Stimulated activated naive CD8-positive, alpha-beta T cell treated with anti-CD3 and anti-CD28 coated beads, Interleukin-15, Interleukin-2, amounts not matched to agents 100 U/mL and 50 U/mL, for 24 hours (primary cell): ENCODE measurements around the gene ZNF302.
"Not testable (repeated sequence)": the region's sequence is repeated elsewhere in the genome, so short reads cannot be mapped to it uniquely, and the experiment has no call there.

Source experiments
- ATAC-seq: fragments of 150-1000 bp; cut with Tn5 transposase; one replicate; pipeline ENCODE4 v1.10.0; 2021
- DNase-seq: peaks from one replicate; pipeline ENCODE4 v3.0.0; 2021

Gene ZNF302

DNA sequence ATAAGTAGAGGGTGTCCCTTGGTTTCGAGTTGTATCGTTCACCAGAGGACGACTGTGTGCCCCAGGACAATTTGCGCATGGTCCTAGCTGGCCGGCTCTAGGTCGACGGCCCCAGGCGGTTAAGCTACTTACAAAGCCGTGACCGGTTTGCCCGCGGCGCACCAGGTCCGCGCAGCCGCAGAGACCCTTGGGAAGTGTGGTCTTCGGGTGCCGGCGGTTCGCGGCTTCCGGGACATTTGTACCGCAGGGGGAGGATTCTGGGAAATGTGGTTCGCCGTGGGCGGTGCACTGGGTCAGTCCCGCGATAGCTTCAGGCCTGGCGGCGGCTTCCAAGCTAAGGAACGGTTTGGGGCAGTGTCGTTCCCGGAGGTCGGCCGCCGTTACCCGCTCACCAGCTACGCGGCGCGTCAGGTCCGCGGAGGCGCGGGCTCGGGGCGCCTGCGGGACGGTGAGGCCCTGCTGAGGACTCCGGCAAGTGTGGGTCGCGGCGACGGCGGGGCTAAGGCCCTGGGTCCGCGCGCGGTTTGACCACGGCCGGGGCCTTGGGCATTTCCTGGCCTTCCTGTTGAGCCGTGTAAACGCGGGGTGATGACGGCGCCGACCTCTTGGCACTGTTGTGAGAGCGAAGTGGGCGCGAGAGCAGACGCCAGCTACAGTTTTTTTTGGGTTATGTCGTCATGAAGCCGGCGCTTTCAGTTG lies at the start of gene ZNF302:
Gene ZNF302 (plus strand): TSS at position 293 of the 699 bp plus-strand sequence. CDS start 1,127 bp downstream, outside the sequence.
- ATAC-seq, result peak; percentile 86
- peak; percentile 95 for DNase-seq

DNA sequence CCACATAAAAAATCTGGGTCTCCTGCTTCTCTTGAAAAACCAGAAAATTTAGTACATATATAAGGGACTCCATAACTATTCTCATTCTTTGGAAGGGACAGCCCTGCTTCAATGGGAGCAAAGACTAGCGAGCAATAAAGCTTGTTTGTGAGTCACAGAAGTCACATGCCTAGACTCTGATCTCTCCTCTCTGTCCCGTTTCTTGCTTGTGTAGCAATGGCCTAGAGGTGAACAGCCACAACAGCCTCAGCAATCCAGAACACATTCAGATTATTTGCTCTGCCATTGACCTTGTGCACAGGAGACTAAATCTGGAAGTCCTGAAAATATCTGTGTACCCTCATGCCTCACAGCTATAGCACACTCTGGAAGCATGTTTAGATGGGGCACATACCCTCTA lies 43.7 kb upstream of the ZNF302 start:
- no peak for ATAC-seq
- DNase-seq, result no peak

DNA sequence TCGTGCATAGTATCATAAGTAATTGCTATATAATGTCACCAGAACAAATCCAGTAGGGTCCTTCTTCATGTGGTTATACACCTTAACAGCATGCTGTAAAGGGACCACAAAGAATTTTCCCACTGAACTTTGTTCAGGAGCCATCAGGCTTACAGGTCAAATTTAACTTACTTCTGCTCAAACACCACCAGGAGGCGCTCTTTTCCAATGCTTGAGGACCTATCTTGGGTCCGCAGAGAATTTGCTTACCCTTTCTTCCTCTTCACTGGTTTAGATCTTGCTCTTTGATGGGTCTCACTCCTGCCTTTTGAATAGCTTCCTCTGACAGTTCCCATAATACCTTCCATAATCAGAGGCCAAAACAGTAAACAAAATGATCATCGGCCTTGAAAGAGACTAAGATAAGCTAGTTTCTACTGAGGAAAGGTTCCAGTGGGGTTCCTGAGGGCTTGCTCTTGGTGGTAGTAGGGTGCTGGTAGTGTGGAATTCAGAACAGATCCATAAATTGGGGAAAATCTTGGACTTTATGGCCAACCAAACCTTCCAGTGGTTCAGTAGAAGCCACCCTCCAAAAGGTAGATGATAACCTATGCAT lies 37.9 kb upstream of the ZNF302 start:
- peak; percentile 60 for DNase-seq
- ATAC-seq, result peak; percentile 49

DNA sequence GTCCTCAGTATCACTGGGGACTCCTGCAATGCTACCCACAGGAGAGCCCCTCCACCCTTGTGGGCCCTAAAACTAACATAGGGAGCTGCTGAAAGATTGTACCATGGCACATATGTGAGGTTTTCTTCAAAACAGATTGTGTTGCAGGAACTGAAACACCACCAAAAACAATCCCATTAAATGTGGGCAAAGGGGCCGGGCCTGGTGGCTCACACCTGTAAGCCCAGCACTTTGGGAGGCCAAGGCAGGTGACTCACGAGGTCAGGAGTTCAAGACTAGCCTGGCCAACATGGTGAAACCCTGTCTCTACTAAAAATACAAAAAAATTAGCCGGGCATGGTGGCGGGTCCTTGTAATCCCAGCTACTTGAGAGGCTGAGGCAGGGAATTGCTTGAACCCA lies 35.2 kb upstream of the ZNF302 start:
- no peak for ATAC-seq
- DNase-seq, result no peak

DNA sequence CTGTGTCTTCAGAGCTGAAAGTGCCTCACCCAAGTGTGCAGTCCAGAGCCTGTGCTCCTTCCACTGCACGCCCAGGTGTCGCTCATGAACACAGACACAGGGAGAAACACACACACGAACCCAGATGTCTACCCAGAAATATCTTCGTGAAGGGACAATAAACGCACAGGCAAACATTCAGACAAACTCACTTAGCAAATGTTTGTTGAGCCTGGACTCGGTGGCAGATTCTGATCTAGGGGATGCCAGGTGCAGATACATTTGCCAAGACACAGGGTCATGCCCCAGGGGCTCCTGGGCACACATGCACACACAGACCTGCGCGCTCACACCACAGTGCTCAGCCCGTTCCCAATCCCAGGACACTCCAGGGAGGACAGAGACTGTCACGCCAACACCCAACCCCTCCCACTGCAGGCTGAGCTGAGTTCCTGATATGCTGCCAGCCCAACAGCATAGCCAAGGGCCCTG lies 32.5 kb upstream of the ZNF302 start:
- DNase-seq, result no peak
- no peak for ATAC-seq

DNA sequence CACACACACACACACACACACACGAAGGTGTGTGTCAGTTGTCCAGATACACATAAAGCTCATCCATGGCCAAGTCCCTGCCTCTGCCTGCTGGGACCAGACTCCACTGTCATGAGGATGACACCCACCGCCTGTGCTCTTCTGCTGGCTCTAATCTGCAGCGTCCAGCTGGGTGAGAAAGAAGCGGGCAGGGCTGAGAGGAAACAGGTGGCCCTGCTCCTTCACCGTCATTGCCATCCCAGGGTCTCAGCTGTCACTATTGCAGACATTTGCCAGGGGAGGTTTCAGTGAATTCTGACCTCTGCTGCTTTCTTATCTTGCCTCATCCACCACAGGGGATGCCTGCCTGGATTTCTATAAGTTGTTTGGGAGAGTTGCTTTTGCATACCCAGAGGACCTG lies 31.9 kb upstream of the ZNF302 start:
- DNase-seq (no peak), ATAC-seq (no peak)

DNA sequence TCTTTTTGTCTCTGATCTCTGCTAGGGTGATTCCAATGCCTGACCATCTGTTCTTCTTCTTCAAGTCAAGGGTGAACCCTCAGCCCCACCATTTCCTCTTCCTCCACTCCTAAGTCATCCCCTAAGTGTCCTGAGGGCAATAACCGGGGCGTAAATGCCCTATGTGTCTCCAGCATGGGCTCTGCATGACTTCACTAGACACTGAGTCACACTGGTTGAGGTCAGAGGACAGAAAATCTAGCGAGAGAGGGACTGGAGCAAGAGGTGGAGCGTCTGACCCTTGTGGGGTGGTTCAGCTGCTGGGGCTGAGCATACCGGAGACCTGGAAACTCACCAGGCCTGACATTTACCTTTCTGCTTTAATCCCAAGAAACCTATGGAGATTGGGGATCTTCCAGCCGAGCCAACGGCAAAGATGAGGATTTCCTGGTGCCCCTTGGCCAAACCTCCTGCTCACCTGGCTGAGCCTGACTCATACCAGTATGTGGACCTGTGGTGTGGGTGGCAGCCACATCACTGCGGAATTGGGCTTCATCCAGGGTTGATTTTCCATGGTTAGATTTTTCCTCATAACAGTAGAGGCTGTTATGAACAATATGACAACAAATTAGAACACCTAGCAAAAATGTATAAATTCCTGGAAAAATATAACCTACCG lies 27.5 kb upstream of the ZNF302 start:
- no peak for DNase-seq
- no peak for ATAC-seq

DNA sequence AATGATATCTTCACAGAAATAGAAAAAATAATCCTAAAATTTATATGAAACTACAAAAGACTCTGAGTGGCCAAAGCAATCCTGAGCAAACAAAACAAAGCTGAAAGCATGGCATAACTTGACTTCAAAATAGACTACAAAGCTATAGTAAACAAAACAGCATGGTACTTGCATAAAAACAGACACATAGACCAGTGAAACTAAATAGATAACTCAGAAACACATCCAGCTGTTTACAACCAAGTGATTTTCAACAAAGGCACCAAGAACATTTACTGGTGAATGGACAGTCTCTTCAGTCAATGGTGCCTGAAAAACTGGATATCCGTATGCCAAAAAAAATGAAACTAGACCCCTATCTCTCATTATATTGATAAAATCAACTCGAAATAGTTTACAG lies 25.7 kb upstream of the ZNF302 start:
- no peak for DNase-seq
- no peak for ATAC-seq

DNA sequence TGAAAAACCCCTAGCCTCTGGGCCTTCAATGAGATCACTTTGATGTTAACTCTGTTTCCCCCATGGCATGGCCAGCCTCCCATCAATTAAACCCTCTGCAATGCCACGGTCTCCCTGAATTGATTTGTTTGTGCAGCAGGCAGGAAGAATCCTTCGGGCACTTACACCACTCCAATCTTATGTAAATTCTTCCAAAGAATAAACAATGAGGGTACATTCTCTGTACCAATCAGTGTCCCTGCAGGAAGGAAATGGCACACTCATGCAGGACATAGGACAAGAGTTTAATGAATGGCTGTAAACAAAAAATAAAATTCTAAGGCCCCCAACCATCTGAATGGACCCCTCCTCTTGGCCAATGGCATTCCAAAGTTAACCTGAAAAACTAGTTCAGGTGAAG lies 22.7 kb upstream of the ZNF302 start:
- DNase-seq (no peak), ATAC-seq (no peak)

DNA sequence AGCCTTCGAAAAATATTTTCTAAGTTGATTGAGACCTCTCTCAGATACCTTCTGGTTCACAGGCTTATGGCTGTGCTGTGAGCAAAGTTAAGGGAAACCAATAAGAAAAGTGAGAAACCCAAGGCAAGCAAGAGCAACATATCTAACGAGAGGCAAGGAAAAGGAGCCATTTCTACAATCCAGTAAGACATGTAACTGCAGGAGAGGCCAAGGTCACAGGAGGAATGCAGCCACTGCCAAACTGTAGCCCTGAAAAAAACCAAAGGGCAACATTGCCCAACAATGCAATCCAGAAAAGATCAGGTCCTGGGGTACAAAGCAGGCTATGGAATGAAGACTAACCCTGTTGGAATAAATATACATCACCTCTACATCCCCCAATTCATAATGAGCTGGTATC lies 21.8 kb upstream of the ZNF302 start:
- DNase-seq, result no peak
- no peak for ATAC-seq

DNA sequence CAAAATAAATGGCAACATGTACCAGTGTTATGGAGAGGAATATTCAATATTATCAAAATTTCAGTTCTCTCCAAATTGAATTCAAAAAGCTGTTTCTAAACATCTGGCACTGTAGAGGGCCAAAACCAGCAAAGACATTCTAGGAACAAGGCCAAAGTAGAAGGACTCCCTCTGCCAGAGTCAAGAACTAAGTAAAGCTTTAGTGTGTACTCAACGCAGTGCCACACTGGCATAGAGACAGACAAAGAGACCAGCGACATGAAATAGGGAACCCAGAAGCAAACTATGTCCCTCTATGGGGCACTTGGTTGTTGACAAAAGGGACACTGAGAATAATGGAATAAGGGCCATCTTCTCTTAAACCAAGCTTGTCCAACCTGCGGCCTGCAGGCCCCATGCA lies 16.1 kb upstream of the ZNF302 start:
- DNase-seq, result no peak

DNA sequence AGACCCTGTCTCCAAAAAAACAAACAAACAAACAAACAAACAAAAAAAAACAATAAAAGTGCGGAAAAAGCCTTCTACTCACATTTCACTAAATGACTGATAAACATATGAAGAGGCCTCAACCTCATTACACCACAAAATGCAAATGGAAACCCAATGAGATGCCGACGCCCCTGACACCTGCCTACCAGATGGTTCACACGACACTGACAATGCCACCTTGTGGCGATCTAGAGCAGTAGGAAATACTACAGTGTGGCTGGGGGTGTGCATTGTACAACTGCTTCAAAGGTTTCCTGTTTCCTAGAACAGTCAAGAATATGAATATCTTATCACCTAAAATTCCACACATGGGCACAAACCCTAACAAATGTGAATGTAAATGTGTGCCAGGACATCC lies 14.6 kb upstream of the ZNF302 start:
- ATAC-seq, result peak; percentile 85
- DNase-seq, result no peak

More for the DNA sequence above, 16.1 kb upstream of the ZNF302 start:
- ATAC-seq, result no peak

DNA sequence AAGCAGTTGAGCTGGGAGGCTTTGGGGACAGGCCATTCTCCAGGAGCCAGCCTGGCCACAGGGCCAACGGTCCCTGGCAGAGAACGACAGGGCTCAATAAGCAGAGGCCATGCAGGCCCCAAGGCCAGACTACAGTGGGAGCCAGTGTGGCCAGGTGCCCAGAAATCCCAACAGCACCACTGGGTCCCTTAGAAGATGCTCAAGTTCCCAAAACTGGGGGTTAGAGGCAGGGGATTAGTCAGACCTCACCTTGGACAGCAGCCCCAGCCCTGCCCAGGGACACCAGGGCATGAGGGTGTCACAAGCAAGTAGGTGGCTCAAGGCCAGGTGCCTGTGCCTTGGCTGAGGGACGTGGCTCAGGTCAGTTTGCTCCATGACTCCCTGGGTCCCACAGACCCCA lies 13.3 kb upstream of the ZNF302 start:
- no peak for DNase-seq
- no peak for ATAC-seq

DNA sequence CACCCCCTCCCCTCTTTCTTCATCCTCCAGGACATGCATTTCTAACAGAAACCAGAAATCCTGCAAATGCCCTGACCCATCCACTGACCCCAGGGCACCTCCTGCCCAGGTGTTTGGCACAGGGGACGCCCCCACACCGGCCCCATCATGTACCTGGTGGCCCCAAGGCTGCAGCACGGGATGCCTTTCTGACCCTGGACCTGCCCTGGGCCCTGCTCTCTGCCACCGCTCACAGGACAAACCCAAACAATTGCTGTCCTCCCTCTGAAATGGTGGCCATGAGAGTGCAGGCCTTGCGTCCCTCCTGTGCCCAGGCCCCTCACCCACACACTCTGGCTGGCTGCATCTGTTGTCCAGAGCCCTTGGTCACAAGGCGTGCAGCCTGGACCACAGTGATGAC lies 12.6 kb upstream of the ZNF302 start:
- no peak for ATAC-seq
- DNase-seq, result no peak

DNA sequence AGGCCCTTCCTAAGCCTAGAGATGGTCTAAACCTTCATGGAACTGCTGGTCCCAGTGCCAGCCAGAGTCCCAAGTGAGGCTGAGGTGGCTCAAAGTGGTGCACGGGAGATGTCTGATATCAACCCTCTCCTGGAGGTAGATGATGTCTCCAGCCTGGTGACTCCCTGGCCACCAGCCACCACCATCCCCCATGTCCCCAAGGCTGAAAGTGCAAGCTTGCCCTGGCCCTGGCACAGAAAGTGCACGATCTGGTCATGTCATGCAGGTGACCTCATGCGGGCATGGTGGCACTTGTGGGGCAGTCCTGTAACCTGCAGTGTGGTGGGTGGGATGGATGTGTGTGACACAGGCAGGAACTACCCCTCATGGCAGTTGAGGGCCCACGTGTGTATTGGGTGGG lies 12.2 kb upstream of the ZNF302 start:
- DNase-seq, ATAC-seq: not testable (repeated sequence)

DNA sequence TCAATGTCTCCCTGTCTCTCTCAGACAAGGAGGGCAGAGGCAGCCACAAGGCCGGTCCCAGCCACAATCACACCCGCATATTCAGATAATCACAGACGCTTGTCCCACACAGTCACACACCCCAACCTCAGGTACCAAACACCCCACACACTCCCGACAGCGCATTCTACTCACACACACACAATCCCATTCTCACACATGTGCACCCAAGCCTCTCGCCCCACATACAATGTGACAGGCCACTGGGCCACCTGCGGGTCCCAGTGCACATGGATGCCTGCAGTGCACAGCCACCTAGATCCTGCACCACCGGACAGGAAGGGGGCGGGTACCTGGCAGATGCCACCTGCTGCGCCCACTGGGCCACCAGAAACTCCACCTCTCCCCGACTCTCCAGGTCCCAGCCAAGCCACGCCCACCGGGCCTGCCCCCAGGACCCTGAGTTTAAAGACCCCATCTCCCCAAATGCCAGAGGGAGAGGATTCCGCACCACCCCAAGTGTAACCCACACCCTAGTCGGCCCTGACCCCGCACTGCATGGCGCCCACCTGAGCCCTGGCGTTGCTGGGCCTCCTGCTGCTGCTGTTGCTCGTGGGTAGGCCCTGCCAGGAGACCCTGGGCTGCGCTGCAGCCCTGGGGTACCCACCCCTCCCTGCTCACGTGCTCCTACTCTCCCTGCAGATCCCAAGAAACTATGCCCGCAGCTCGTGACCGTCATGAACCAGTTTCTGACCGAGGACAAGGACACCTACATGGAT lies 11.1 kb upstream of the ZNF302 start:
- no peak for DNase-seq

DNA sequence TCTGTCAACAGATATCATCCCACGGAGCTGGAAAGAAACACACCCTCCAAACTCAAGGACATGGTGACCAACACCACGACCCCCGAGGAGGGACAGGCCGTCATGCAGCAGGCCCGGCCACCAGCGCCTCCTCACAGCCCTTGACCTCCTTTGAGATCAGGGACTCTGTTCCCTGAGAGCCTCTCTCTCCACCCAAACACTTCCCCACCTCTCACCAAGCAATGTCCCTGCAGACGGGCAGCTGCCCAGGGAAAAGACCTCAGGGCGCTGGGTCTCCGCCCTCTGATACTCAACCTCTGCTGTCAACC lies 10.6 kb upstream of the ZNF302 start:
- DNase-seq, result no peak
- no peak for ATAC-seq

More for the DNA sequence above, 11.1 kb upstream of the ZNF302 start:
- no peak for ATAC-seq

DNA sequence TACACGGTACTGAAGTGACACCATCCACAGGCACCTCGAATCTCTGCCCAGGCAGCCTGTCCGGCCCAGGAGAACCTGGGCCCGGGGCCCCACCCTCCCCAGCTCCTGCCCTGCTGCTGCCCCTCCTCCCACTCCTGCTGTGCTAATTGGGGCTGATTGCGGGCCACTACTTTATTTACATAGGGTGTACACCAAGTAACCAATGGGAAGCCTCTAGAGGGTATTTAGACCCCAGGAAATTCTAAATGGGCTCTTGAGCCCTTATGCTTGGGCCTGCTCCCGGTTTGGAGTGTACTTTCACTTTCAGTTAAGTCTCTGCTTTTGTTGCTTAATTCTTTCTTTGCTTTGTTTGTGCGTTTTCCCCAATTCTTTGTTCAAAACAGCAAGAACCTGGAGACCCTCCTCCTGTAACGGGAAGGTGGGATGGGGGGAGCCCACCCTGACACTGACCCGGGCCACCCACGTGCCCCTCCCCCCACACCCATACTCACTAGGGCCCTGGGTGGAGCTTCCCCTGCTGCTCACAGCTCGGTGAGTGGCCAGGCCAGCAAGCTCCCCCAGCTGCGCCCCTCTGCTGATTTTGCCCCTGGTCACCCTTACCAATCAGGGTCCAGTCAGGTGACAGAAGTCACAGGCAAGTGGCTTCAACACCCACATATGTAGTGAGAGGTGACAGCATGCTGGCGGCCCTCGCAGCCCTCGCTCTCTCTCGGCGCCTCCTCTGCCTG lies 10.0 kb upstream of the ZNF302 start:
- DNase-seq (no peak), ATAC-seq (no peak)

DNA sequence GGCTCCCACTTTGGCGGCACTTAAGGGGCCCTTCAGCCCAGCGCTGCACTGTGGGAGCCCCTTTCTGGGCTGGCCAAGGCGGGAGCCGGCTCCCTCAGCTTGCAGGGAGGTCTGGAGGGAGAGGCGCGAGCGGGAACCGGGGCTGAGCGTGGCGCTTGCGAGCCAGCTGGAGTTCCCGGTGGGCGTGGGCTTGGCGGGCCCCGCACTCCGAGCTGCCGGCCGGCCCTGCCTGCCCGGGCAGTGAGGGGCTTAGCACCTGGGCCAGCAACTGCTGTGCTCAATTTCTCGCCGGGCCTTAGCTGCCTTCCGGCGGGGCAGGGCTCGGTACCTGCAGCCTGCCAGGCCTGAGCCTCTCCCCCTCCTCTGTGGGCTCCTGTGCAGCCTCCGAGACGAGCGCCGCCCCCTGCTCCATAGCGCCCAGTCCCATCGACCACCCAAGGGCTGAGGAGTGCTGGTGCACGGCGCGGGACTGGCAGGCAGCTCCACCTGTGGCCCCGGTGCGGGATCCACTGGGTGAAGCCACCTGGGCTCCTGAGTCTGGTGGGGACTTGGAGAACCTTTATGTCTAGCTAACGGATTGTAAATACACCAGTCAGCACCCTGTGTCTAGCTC lies 9.3 kb upstream of the ZNF302 start:
- not testable (repeated sequence) for DNase-seq, ATAC-seq

DNA sequence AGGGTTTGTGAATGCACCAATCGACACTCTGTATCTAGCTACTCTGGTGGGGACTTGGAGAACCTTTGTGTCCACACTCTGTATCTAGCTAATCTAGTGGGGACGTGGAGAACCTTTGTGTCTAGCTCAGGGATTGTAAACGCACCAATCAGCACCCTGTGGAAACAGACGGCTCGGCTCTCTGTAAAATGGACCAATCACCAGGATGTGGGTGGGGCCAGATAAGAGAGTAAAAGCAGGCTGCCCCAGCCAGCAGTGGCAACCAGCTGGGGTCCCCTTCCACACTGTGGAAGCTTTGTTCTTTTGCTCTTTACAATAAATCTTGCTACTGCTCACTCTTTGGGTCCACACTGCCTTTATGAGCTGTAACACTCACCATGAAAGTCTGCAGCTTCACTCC lies 8.8 kb upstream of the ZNF302 start:
- DNase-seq, ATAC-seq: not testable (repeated sequence)

DNA sequence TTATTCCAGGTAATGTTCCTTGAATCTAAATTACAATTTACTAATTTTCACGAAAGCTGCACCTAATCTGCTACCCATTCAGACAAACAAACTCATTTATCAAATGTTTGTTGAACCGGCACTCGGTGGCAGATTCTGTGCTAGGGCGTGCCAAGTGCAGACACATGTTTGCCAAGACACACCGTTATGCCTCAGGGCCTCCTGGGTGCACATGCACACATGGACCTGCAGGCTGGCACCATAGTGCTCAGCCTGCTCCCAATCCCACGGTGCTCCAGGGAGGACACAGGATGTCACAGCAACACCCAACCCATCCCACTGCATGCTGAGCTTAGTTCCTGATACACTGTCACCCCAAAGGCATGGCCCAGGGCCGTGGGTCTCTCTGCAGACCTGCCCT lies 8.2 kb upstream of the ZNF302 start:
- DNase-seq, result no peak

DNA sequence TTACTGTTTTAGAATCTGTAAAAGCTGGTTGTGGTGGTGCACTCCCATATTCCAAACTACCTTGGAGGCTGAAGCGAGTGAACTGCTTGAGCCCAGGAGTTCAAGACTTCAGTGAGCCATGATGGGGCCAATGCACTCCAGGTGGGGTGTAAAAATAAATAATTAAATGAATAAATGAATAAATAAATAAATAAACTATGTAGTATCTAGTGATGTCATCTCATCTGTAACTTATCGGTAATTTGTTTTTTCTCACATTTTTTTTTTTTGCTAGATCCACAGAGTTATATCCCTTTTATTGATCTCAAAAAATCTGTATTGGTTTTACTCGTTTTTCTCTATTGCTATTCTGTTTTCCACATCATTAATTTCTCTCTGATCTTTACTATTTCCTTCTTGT lies 5.5 kb upstream of the ZNF302 start:
- no peak for ATAC-seq
- DNase-seq, result no peak

More for the DNA sequence above, 8.2 kb upstream of the ZNF302 start:
- ATAC-seq, result no peak
